ENCODE results near the gene COLQ.

Gene COLQ

DNA sequence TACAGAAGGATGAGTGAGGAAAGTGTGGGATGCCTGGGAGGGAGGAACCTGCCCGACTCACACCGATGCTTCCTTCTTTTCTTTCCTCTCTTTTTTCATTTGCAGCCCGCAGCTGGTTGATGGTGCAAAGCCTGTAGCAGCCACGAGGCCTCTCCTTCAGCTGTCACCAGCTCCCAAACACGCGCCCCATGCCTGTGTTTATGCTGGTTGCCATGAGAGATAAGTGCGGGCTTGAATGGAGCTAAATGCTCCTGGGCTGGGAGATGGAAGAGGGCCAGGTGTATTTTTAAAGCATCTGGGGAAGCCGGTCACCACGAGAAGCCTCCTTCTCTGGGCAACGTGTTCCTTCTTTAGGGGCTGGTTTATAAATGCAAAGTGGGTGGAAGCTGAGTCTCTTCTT, 9.3 kb downstream of the COLQ start:
- DNase-seq (ENCODE audit: low spot score), result no peak

DNA sequence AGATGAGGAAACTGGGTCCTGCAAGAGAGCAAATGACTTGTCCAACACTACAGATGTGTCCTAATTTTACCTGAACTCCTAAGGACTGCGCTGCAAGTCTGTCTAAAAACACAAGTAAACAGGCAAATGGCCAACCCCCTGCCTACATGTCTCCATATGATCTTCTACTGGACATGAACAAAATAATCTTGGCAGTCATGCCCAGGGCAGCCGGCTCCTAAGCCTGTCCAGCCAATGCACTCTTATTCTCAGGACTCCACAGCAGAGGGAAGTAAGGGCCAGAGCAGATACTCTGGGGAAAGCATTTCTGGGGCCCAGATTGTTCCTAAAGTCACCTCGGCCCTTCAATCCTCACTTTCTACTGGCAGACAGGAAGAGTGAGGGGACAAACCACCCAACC, 10.3 kb downstream of the COLQ start:
- WGBS, 2 donors (ENCODE audit: extremely low coverage in 2 of 2, insufficient read length in 2 of 2, insufficient replicate concordance in 1 of 2), result no CpG with 5 or more reads among the region's 3 CpGs
- H3K27ac ChIP-seq (replicated peaks; ENCODE audit: low read length), result no peak overlapping the region
- H2AFZ ChIP-seq (ENCODE audit: low read length), result no peak overlapping the region
- H3K18ac ChIP-seq (ENCODE audit: low read length), result no peak overlapping the region
- no peak overlapping the region for H2BK15ac ChIP-seq (ENCODE audit: low read length)
- no peak overlapping the region for H2BK5ac ChIP-seq (ENCODE audit: low read length)
- H2BK120ac ChIP-seq (ENCODE audit: low read depth, low read length), result no peak overlapping the region
- H3K79me1 ChIP-seq (ENCODE audit: low read depth, low read length), result no peaks in the 10 kb centered on the region
- no peak overlapping the region for H2BK12ac ChIP-seq (ENCODE audit: low read length)
- H3K9me3 ChIP-seq (replicated peaks in 1 of 2; ENCODE audit: control insufficient read depth in 2 of 2, insufficient read depth in 1 of 2, low read depth in 1 of 2, low read length in 2 of 2), result no peaks in the 10 kb centered on the region
- H3K9ac ChIP-seq (ENCODE audit: low read depth, low read length, poor library complexity), result no peak overlapping the region
- no peak overlapping the region for H2AK5ac ChIP-seq (ENCODE audit: low read depth, low read length)
- no peaks in the 10 kb centered on the region for H3K27me3 ChIP-seq (ENCODE audit: control insufficient read depth in 3 of 3, insufficient read depth in 3 of 3, low read depth in 1 of 3, low read length in 3 of 3)
- H3K36me3 ChIP-seq (replicated peaks in 1 of 2; ENCODE audit: control insufficient read depth in 2 of 2, insufficient read depth in 2 of 2, low read length in 2 of 2), result no peaks in the 10 kb centered on the region
- H3K4me1 ChIP-seq (ENCODE audit: control insufficient read depth in 2 of 2, insufficient read depth in 1 of 2, low read depth in 1 of 2, low read length in 2 of 2), result no peaks in the 10 kb centered on the region
- H3K4me2 ChIP-seq (ENCODE audit: insufficient read depth, low read length, poor library complexity, severe bottlenecking), result no peak overlapping the region
- H3K23ac ChIP-seq (ENCODE audit: low read depth, low read length, poor library complexity), result no peak overlapping the region
- no peak overlapping the region for H3K4ac ChIP-seq (ENCODE audit: low read length)
- no peak overlapping the region for H3K14ac ChIP-seq (ENCODE audit: low read length)
- H4K8ac ChIP-seq (ENCODE audit: low read depth, low read length), result no peak overlapping the region
- no peak for DNase-seq (ENCODE audit: low spot score)
- no peak overlapping the region for H3K4me3 ChIP-seq (ENCODE audit: low read length in 2 of 2)
- no peak overlapping the region for H4K91ac ChIP-seq (ENCODE audit: low read depth, low read length, poor library complexity)

More for the DNA sequence above, 9.3 kb downstream of the COLQ start:
- Histone ChIP-seq H2BK5ac (ENCODE audit: low read length) (no peak overlapping the region), H2BK15ac (ENCODE audit: low read length) (no peak overlapping the region), H3K18ac (ENCODE audit: low read length) (no peak overlapping the region), H4K91ac (ENCODE audit: low read depth, low read length, poor library complexity) (no peak overlapping the region), H3K27me3 (ENCODE audit: control insufficient read depth in 3 of 3, insufficient read depth in 3 of 3, low read depth in 1 of 3, low read length in 3 of 3) (no peaks in the 10 kb centered on the region), H3K14ac (ENCODE audit: low read length) (no peak overlapping the region), H3K4me2 (ENCODE audit: insufficient read depth, low read length, poor library complexity, severe bottlenecking) (no peak overlapping the region), H3K4ac (ENCODE audit: low read length) (no peak overlapping the region), H3K4me3 (ENCODE audit: low read length in 2 of 2) (no peak overlapping the region), H3K9ac (ENCODE audit: low read depth, low read length, poor library complexity) (no peak overlapping the region), H3K23ac (ENCODE audit: low read depth, low read length, poor library complexity) (no peak overlapping the region), H2AK5ac (ENCODE audit: low read depth, low read length) (no peak overlapping the region), H3K79me1 (ENCODE audit: low read depth, low read length) (no peaks in the 10 kb centered on the region), H3K9me3 (replicated peaks in 1 of 2; ENCODE audit: control insufficient read depth in 2 of 2, insufficient read depth in 1 of 2, low read depth in 1 of 2, low read length in 2 of 2) (no peaks in the 10 kb centered on the region), H3K27ac (replicated peaks; ENCODE audit: low read length) (no peak overlapping the region), H3K36me3 (replicated peaks in 1 of 2; ENCODE audit: control insufficient read depth in 2 of 2, insufficient read depth in 2 of 2, low read length in 2 of 2) (no peaks in the 10 kb centered on the region), H2BK120ac (ENCODE audit: low read depth, low read length) (no peak overlapping the region), H3K4me1 (ENCODE audit: control insufficient read depth in 2 of 2, insufficient read depth in 1 of 2, low read depth in 1 of 2, low read length in 2 of 2) (no peaks in the 10 kb centered on the region), H2BK12ac (ENCODE audit: low read length) (no peak overlapping the region), H4K8ac (ENCODE audit: low read depth, low read length) (no peak overlapping the region), H2AFZ (ENCODE audit: low read length) (no peak overlapping the region)
- WGBS, 2 donors (ENCODE audit: extremely low coverage in 2 of 2, insufficient read length in 2 of 2, insufficient replicate concordance in 1 of 2), result no CpG with 5 or more reads among the region's 10 CpGs

DNA sequence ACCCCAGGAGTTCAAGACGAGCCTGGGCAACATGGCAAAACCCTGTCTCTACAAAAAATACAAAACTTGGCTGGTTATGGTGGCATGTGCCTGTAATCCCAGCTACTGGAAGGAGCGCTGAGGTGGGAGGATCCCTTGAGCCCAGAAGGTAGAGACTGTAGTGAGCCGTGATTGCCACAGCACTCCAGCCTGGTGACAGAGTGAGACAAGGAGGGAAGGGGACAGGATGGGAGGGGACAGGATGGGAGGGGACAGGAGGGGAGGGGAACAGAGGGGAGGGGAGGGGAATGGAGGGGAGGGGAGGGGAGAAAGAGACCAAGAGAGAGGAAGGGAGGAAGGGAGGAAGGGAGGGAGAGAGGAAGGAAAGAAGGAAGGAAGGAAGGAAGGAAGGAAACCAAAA, 11.0 kb downstream of the COLQ start:
- no peaks in the 10 kb centered on the region for H3K27me3 ChIP-seq (ENCODE audit: control insufficient read depth in 3 of 3, insufficient read depth in 3 of 3, low read depth in 1 of 3, low read length in 3 of 3)
- no peak overlapping the region for H2BK12ac ChIP-seq (ENCODE audit: low read length)
- H3K4me1 ChIP-seq (ENCODE audit: control insufficient read depth in 2 of 2, insufficient read depth in 1 of 2, low read depth in 1 of 2, low read length in 2 of 2), result no peaks in the 10 kb centered on the region
- H3K9me3 ChIP-seq (replicated peaks in 1 of 2; ENCODE audit: control insufficient read depth in 2 of 2, insufficient read depth in 1 of 2, low read depth in 1 of 2, low read length in 2 of 2), result no peaks in the 10 kb centered on the region
- H3K4me3 ChIP-seq (ENCODE audit: low read length in 2 of 2), result no peak overlapping the region
- H2AK5ac ChIP-seq (ENCODE audit: low read depth, low read length), result no peak overlapping the region
- no peak overlapping the region for H3K14ac ChIP-seq (ENCODE audit: low read length)
- no peaks in the 10 kb centered on the region for H3K36me3 ChIP-seq (replicated peaks in 1 of 2; ENCODE audit: control insufficient read depth in 2 of 2, insufficient read depth in 2 of 2, low read length in 2 of 2)
- no peak overlapping the region for H2BK120ac ChIP-seq (ENCODE audit: low read depth, low read length)
- no peak overlapping the region for H4K91ac ChIP-seq (ENCODE audit: low read depth, low read length, poor library complexity)
- H2AFZ ChIP-seq (ENCODE audit: low read length), result no peak overlapping the region
- H3K23ac ChIP-seq (ENCODE audit: low read depth, low read length, poor library complexity), result no peak overlapping the region
- H2BK15ac ChIP-seq (ENCODE audit: low read length), result no peak overlapping the region
- no CpG with 5 or more reads among the region's 3 CpGs for WGBS, 2 donors (ENCODE audit: extremely low coverage in 2 of 2, insufficient read length in 2 of 2, insufficient replicate concordance in 1 of 2)
- no peaks in the 10 kb centered on the region for H3K79me1 ChIP-seq (ENCODE audit: low read depth, low read length)
- H2BK5ac ChIP-seq (ENCODE audit: low read length), result no peak overlapping the region
- no peak overlapping the region for H3K4ac ChIP-seq (ENCODE audit: low read length)
- H3K18ac ChIP-seq (ENCODE audit: low read length), result no peak overlapping the region
- no peak overlapping the region for H3K4me2 ChIP-seq (ENCODE audit: insufficient read depth, low read length, poor library complexity, severe bottlenecking)
- no peak overlapping the region for H4K8ac ChIP-seq (ENCODE audit: low read depth, low read length)
- no peak overlapping the region for H3K9ac ChIP-seq (ENCODE audit: low read depth, low read length, poor library complexity)
- H3K27ac ChIP-seq (replicated peaks; ENCODE audit: low read length), result no peak overlapping the region
- DNase-seq (ENCODE audit: low spot score), result no peak

DNA sequence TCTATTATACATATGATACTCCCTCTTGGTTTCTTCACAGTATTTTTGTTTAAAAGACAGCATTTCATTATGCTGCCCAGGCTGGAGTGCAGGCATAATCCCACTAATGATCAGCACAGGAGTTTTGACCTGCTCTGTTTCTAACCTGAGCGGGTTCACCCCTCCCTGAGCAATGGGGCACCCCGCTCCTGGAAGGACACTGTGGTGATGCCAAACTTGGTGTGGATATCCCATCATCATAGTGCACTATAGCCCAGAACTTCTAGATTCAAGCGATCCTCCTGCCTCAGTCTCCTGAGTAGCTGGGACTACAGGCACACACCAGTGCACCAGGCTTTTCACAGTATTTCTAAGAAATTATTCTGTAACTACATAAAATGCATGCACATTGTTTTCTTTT, 14.9 kb downstream of the COLQ start:
- Histone ChIP-seq H2BK15ac (ENCODE audit: low read length) (no peak overlapping the region), H3K14ac (ENCODE audit: low read length) (no peak overlapping the region), H3K36me3 (replicated peaks in 1 of 2; ENCODE audit: control insufficient read depth in 2 of 2, insufficient read depth in 2 of 2, low read length in 2 of 2) (no peaks in the 10 kb centered on the region), H3K27ac (replicated peaks; ENCODE audit: low read length) (no peak overlapping the region), H3K79me1 (ENCODE audit: low read depth, low read length) (no peaks in the 10 kb centered on the region), H3K18ac (ENCODE audit: low read length) (no peak overlapping the region), H2AK5ac (ENCODE audit: low read depth, low read length) (no peak overlapping the region), H3K4ac (ENCODE audit: low read length) (no peak overlapping the region), H4K91ac (ENCODE audit: low read depth, low read length, poor library complexity) (no peak overlapping the region), H2BK120ac (ENCODE audit: low read depth, low read length) (no peak overlapping the region), H3K23ac (ENCODE audit: low read depth, low read length, poor library complexity) (no peak overlapping the region), H3K4me2 (ENCODE audit: insufficient read depth, low read length, poor library complexity, severe bottlenecking) (no peak overlapping the region), H2BK5ac (ENCODE audit: low read length) (no peak overlapping the region), H4K8ac (ENCODE audit: low read depth, low read length) (no peak overlapping the region), H3K4me3 (ENCODE audit: low read length in 2 of 2) (no peak overlapping the region), H3K9me3 (replicated peaks in 1 of 2; ENCODE audit: control insufficient read depth in 2 of 2, insufficient read depth in 1 of 2, low read depth in 1 of 2, low read length in 2 of 2) (no peaks in the 10 kb centered on the region), H2AFZ (ENCODE audit: low read length) (no peak overlapping the region), H3K27me3 (ENCODE audit: control insufficient read depth in 3 of 3, insufficient read depth in 3 of 3, low read depth in 1 of 3, low read length in 3 of 3) (no peaks in the 10 kb centered on the region), H3K4me1 (ENCODE audit: control insufficient read depth in 2 of 2, insufficient read depth in 1 of 2, low read depth in 1 of 2, low read length in 2 of 2) (no peaks in the 10 kb centered on the region), H3K9ac (ENCODE audit: low read depth, low read length, poor library complexity) (no peak overlapping the region), H2BK12ac (ENCODE audit: low read length) (no peak overlapping the region)
- no peak for DNase-seq (ENCODE audit: low spot score)
- WGBS, 2 donors (ENCODE audit: extremely low coverage in 2 of 2, insufficient read length in 2 of 2, insufficient replicate concordance in 1 of 2), result no CpG with 5 or more reads among the region's 3 CpGs
